GM12891 (cell line): ENCODE measurements around the gene NR1H3.

Experiments
- DNase-seq: peaks from one replicate; pipeline ENCODE4 v3.0.0; 2011; ENCODE audit warnings: low spot score; ENCODE audit not compliant: insufficient read length
- FAIRE-seq: peaks from 2 replicates; lab custom pipeline; 2011; peaks lifted over from hg19 to GRCh38; lab: Jason Lieb, UNC
- PAX5 ChIP-seq: IDR thresholded peaks from 2 replicates; pipeline ENCODE4 v1.6.1; 2011; ENCODE audit warnings: low read length, moderate library complexity, mild to moderate bottlenecking; ENCODE audit not compliant: insufficient read depth, severe bottlenecking
- POLR2A ChIP-seq: IDR thresholded peaks from 2 replicates; pipeline ENCODE4 v1.6.1; 2011; ENCODE audit warnings: low read depth, low read length, control low read depth
- POLR2AphosphoS5 ChIP-seq: IDR thresholded peaks from 2 replicates; pipeline ENCODE4 v1.6.1; 2011; ENCODE audit warnings: low read depth, low read length, control low read depth
- POU2F2 ChIP-seq: IDR thresholded peaks from 2 replicates; pipeline ENCODE4 v1.6.1; 2011; ENCODE audit warnings: low read depth, mild to moderate bottlenecking, control low read depth, low read length, moderate library complexity
- SPI1 ChIP-seq: IDR thresholded peaks from 2 replicates; pipeline ENCODE4 v1.6.1; 2011; ENCODE audit warnings: low read depth, low read length, control low read depth
- TAF1 ChIP-seq: IDR thresholded peaks from 2 replicates; pipeline ENCODE4 v1.6.1; 2011; ENCODE audit warnings: low read depth, low read length, control low read depth

NR1H3 gene

GRCh38 chr11:47253660-47254059, 4.1 kb upstream of the NR1H3 start:
- no peak for FAIRE-seq
- no peak for TF ChIP-seq POU2F2
- no peak for TF ChIP-seq SPI1
- no peak for TF ChIP-seq TAF1
- no peak for TF ChIP-seq POLR2A
- no peak for TF ChIP-seq PAX5
- TF ChIP-seq POLR2AphosphoS5 = no peak

DNA sequence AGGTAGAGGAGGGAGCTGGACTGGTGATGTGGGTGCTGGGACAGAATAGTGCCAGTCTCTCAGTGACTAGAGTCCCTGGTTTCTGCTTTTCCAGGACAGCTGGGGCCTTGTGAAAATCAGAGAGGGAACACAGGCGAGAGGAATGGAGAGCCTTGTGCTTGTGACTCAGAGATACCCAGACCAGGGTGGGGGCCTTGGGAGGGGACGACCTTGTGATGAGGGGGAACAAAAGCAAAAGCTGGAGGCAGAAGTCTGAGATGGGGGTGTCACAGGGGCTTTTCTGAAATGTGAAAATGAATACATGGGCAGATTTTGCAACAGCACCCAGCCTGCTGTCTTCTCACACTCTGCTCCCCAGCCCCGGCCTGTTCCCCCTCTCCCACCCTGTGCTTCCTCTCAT, 3.4 kb upstream of the NR1H3 start:
- TF ChIP-seq SPI1 = no peak
- TF ChIP-seq PAX5 = no peak
- no peak for TF ChIP-seq POLR2A
- no peak for TF ChIP-seq POU2F2
- no peak for TF ChIP-seq POLR2AphosphoS5
- TF ChIP-seq TAF1 = no peak
- FAIRE-seq (no peak), DNase-seq (no peak)

More at GRCh38 chr11:47253660-47254059, 4.1 kb upstream of the NR1H3 start:
- no peak for DNase-seq

- TF ChIP-seq POLR2AphosphoS5 = no peak
- TF ChIP-seq POLR2A = no peak
- no peak for TF ChIP-seq SPI1
- TF ChIP-seq TAF1 = no peak
- TF ChIP-seq POU2F2 = no peak
- no peak for TF ChIP-seq PAX5
- DNase-seq (no peak), FAIRE-seq (no peak)
These were observed 1.4 kb upstream of the NR1H3 start for GRCh38 chr11:47256374-47256773.

GRCh38 chr11:47257177-47257516, 649 bp upstream of the NR1H3 start:
- no peak for FAIRE-seq
- no peak for DNase-seq
- TF ChIP-seq POLR2A (no peak), SPI1 (no peak), POU2F2 (no peak), POLR2AphosphoS5 (no peak), PAX5 (no peak), TAF1 (no peak)

DNA sequence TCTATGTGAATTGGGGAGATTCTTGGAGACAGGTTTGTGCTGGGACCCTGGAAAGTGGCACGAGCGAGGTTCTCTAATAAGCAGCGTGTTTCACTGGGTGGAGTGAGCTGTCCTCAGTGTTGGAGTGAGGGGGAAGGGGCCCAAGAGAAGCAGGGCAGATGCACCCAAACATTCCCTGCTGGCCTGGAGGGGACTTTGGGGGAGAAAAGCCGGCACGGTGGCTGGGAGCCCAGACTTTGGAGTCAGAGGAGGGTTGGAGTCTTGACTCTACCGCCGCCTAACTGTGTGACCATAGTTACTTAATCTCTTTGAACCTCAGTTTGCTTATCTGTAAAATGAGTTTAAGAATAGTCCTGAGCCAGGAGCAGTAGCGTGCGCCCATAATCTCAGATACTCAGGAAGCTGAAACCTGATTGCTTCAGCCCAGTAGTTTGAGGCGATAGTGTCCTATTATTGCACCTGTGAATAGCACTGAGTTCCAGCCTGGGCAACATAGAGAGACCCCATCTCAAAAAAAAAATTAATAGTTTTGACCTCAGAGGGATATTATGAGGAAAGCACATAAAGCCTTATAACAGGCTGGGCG, 614 bp downstream of the NR1H3 start:
- FAIRE-seq (no peak), DNase-seq (no peak)
- TF ChIP-seq POLR2A (no peak), TAF1 (no peak), POLR2AphosphoS5 (no peak), PAX5 (no peak), SPI1 (no peak), POU2F2 (no peak)

- TF ChIP-seq SPI1 = no peak
- FAIRE-seq (no peak), DNase-seq (no peak)
These were observed 1.6 kb downstream of the NR1H3 start for GRCh38 chr11:47259232-47259977.

- FAIRE-seq = no peak
- no peak for DNase-seq
- TF ChIP-seq POLR2A (no peak), PAX5 (no peak), SPI1 (no peak), TAF1 (no peak), POLR2AphosphoS5 (no peak), POU2F2 (no peak)
These were observed 2.6 kb downstream of the NR1H3 start for GRCh38 chr11:47260366-47260765.

- FAIRE-seq (no peak), DNase-seq (no peak)
- TF ChIP-seq PAX5 (no peak), TAF1 (no peak), POU2F2 (no peak), POLR2AphosphoS5 (no peak), SPI1 (no peak), POLR2A (no peak)
These were observed 3.5 kb downstream of the NR1H3 start for GRCh38 chr11:47261291-47261800.

DNA sequence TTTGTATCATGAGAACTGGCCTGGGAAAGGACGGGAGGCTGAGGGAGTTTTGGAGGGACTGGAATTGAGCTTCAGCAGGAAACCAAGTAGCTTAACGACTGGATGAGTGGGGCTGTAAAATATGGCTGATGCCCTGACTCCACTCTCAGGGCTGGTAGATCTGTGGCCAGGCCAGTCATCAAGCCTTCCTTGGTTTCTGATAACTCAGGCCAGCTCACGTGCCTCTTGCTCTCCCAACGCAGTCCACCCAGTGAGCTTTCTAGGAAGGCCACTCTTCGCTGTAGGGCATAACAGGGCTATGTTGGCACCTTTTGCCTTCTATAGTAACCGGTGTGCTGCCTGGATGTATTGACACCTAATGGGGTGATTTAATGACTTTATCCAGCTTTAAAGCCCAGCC, 6.3 kb downstream of the NR1H3 start:
- TF ChIP-seq SPI1 (no peak), POU2F2 (no peak), POLR2A (no peak), PAX5 (no peak)
- no peak for DNase-seq
- FAIRE-seq = no peak

GRCh38 chr11:47264521-47264920, 6.7 kb downstream of the NR1H3 start:
- TF ChIP-seq TAF1 = no peak
- TF ChIP-seq POLR2A = no peak
- TF ChIP-seq POLR2AphosphoS5 = no peak
- no peak for TF ChIP-seq POU2F2
- TF ChIP-seq PAX5 = no peak
- no peak for TF ChIP-seq SPI1
- DNase-seq = no peak
- no peak for FAIRE-seq
